HepG2 (cell line): ENCODE results near the gene CCL22. TPM values are rescaled to one million over a fixed set of nuclear protein-coding genes. Genes with fewer than 3 reads are reported as not detected.
A peak's percentile ranks its signal among the peaks of the same experiment; 100 is the strongest.

Experiments used
- AFF4 ChIP-seq: sonication (generic); formaldehyde crosslinking; IDR thresholded peaks from 2 replicates; pipeline ENCODE4 v1.4.0; 2020; ENCODE audit warnings: missing genetic modification reagents
- ARID3A ChIP-seq: IDR thresholded peaks from 2 replicates; pipeline ENCODE4 v1.6.1; 2012; ENCODE audit warnings: low read depth, low read length, improper control_type of control experiment
- ARNTL ChIP-seq: sonication (generic); formaldehyde crosslinking; IDR thresholded peaks from 2 replicates; pipeline ENCODE4 v1.4.0; 2020; ENCODE audit warnings: mild to moderate bottlenecking, missing genetic modification reagents
- ATF7 ChIP-seq, 2 experiments: fragments of 450-650 bp in 1 of 2; sonication (generic) in 1 of 2; formaldehyde crosslinking in 1 of 2; IDR thresholded peaks; 2 replicates each; pipeline versions ENCODE4 v1.4.0 to v1.6.1; 2016 to 2020; ENCODE audit warnings: antibody characterized with exemption in 1 of 2, mild to moderate bottlenecking in 1 of 2, missing genetic modification reagents in 1 of 2
- DBP ChIP-seq: sonication (generic); formaldehyde crosslinking; IDR thresholded peaks from 2 replicates; pipeline ENCODE4 v1.4.0; 2020; ENCODE audit warnings: missing genetic modification reagents; ENCODE audit errors: not compliant biosample characterization
- ETV5 ChIP-seq: IDR thresholded peaks from 2 replicates; pipeline ENCODE4 v1.6.1; 2018; ENCODE audit warnings: missing biosample characterization, missing genetic modification reagents, inconsistent platforms, borderline replicate concordance
- HIVEP1 ChIP-seq: sonication (generic); formaldehyde crosslinking; IDR thresholded peaks from 2 replicates; pipeline ENCODE4 v1.4.0; 2020; ENCODE audit warnings: mild to moderate bottlenecking, missing genetic modification reagents
- JUNB ChIP-seq: sonication (generic); formaldehyde crosslinking; IDR thresholded peaks from 2 replicates; pipeline ENCODE4 v1.8.0; 2022; ENCODE audit warnings: missing genetic modification reagents, mild to moderate bottlenecking, borderline replicate concordance
- KAT8 ChIP-seq: IDR thresholded peaks from 2 replicates; pipeline ENCODE4 v1.6.1; 2016; ENCODE audit warnings: missing genetic modification reagents, missing compliant biosample characterization
- KDM3A ChIP-seq: IDR thresholded peaks from 2 replicates; pipeline ENCODE4 v1.6.1; 2018; ENCODE audit warnings: low read depth, missing compliant biosample characterization
- KLF11 ChIP-seq: IDR thresholded peaks from 2 replicates; pipeline ENCODE4 v1.6.1; 2016; ENCODE audit warnings: missing compliant biosample characterization
- KLF9 ChIP-seq: IDR thresholded peaks from 2 replicates; pipeline ENCODE4 v1.6.1; 2016; ENCODE audit warnings: low read depth
- PITX1 ChIP-seq: sonication (generic); formaldehyde crosslinking; IDR thresholded peaks from 2 replicates; pipeline ENCODE4 v1.5.1; 2020; ENCODE audit warnings: mild to moderate bottlenecking, missing genetic modification reagents
- SOX5 ChIP-seq: IDR thresholded peaks from 2 replicates; pipeline ENCODE4 v1.6.1; 2016; ENCODE audit warnings: borderline replicate concordance
- SPEN ChIP-seq: sonication (generic); formaldehyde crosslinking; IDR thresholded peaks from 2 replicates; pipeline ENCODE4 v1.5.1; 2020; ENCODE audit warnings: low read depth, mild to moderate bottlenecking, missing genetic modification reagents
- TCF12 ChIP-seq, 2 experiments: fragments of 450-650 bp in 1 of 2; sonication (generic) in 1 of 2; formaldehyde crosslinking in 1 of 2; IDR thresholded peaks; 2 replicates each; pipeline versions ENCODE4 v1.6.1 to v1.8.0; 2017 to 2022; ENCODE audit warnings: antibody characterized with exemption in 1 of 2, mild to moderate bottlenecking in 1 of 2, missing genetic modification reagents in 1 of 2, moderate library complexity in 1 of 2
- YEATS2 ChIP-seq: sonication (generic); formaldehyde crosslinking; IDR thresholded peaks from 2 replicates; pipeline ENCODE4 v1.4.0; 2020; ENCODE audit warnings: missing genetic modification reagents, borderline replicate concordance
- ZBTB21 ChIP-seq: sonication (generic); formaldehyde crosslinking; IDR thresholded peaks from 2 replicates; pipeline ENCODE4 v1.4.0; 2020; ENCODE audit warnings: missing genetic modification reagents
- ZC3H4 ChIP-seq: sonication (generic); formaldehyde crosslinking; IDR thresholded peaks from 2 replicates; pipeline ENCODE4 v1.4.0; 2020; ENCODE audit warnings: missing genetic modification reagents, borderline replicate concordance
- ZFP62 ChIP-seq: sonication (generic); formaldehyde crosslinking; IDR thresholded peaks from 2 replicates; pipeline ENCODE4 v1.4.0; 2020; ENCODE audit warnings: missing genetic modification reagents
- ZNF121 ChIP-seq: sonication (generic); formaldehyde crosslinking; IDR thresholded peaks from 2 replicates; pipeline ENCODE4 v1.5.0; 2020; ENCODE audit warnings: mild to moderate bottlenecking, missing genetic modification reagents
- ZNF143 ChIP-seq: sonication (generic); formaldehyde crosslinking; IDR thresholded peaks from 2 replicates; pipeline ENCODE4 v1.4.0; 2020; ENCODE audit warnings: missing genetic modification reagents
- ZNF180 ChIP-seq: sonication (generic); formaldehyde crosslinking; IDR thresholded peaks from 2 replicates; pipeline ENCODE4 v1.4.0; 2020; ENCODE audit warnings: low read depth, missing genetic modification reagents, borderline replicate concordance
- ZNF354B ChIP-seq: sonication (generic); formaldehyde crosslinking; IDR thresholded peaks from 2 replicates; pipeline ENCODE4 v1.8.0; 2022; ENCODE audit warnings: mild to moderate bottlenecking, missing genetic modification reagents
- ZNF780A ChIP-seq: sonication (generic); formaldehyde crosslinking; IDR thresholded peaks from 2 replicates; pipeline ENCODE4 v1.8.0; 2022; ENCODE audit warnings: mild to moderate bottlenecking, missing genetic modification reagents, moderate library complexity
- polyA plus RNA-seq, 8 experiments: library from polyadenylated mRNA; depleted of rRNA in 3 of 8; stranded (reverse) in 7 of 8; unstranded in 1 of 8; fragments of >200 nt; fragmentation: Illumina TruSeq in 4 of 8; extraction: Trizol in 4 of 8; gene quantifications; 2 replicates each; pipeline versions ENCODE4 v1.2.1 to v1.2.3, GENCODE V29; 2011 to 2016; ENCODE audit warnings: low read depth in 4 of 8, missing spikeins in 1 of 8, mixed read lengths in 1 of 8; ENCODE audit not compliant: insufficient read depth in 1 of 8
- total RNA-seq, 5 experiments: library from RNA; depleted of rRNA; stranded (reverse); fragments of >200 nt; fragmentation: Illumina TruSeq; extraction: Trizol; gene quantifications; 2 replicates each; pipeline ENCODE4 v1.2.3, GENCODE V29; 2016; ENCODE audit warnings: low read depth in 1 of 5

CCL22 gene
- total and polyA plus RNA-seq, 2 of the 13 experiments (the other 11 are each of a cell fraction or from before 2014, with no cell fraction given), result not detected

- no peak for TF ChIP-seq DBP (CRISPR knock-in tag)
- TF ChIP-seq ZFP62 (CRISPR knock-in tag), result no peak
- no peak for TF ChIP-seq YEATS2 (CRISPR knock-in tag)
- TF ChIP-seq ZBTB21 (CRISPR knock-in tag), result no peak
- TF ChIP-seq ZNF354B (CRISPR knock-in tag), result no peak
- 0 out of 2 replicates have a peak, but pooled peaks have one; percentile 21 for TF ChIP-seq PITX1 (CRISPR knock-in tag)
- no peak for TF ChIP-seq JUNB
- TF ChIP-seq SPEN (CRISPR knock-in tag), result no peak
- TF ChIP-seq KLF11 (CRISPR knock-in tag), result no peak
- no peak for TF ChIP-seq ZNF780A
- no peak for TF ChIP-seq ZC3H4
- no peak; the same call in 1 of the 2 replicates for TF ChIP-seq KDM3A (CRISPR knock-in tag)
- TF ChIP-seq TCF12 (IDR thresholded peaks at IDR 0.05), result no peak
- no peak for TF ChIP-seq TCF12 (CRISPR knock-in tag; IDR thresholded peaks at IDR 0.05)
- no peak for TF ChIP-seq ZNF180 (CRISPR knock-in tag)
- TF ChIP-seq KLF9 (CRISPR knock-in tag), result no peak
- TF ChIP-seq ARID3A, result no peak
- no peak for TF ChIP-seq ARNTL (CRISPR knock-in tag)
- no peak for TF ChIP-seq ATF7 (IDR thresholded peaks at IDR 0.05)
- no peak for TF ChIP-seq ATF7 (CRISPR knock-in tag; IDR thresholded peaks at IDR 0.05)
- TF ChIP-seq ZNF121 (CRISPR knock-in tag), result no peak
- no peak; the same call in 1 of the 2 replicates for TF ChIP-seq ZNF143 (CRISPR knock-in tag)
- TF ChIP-seq KAT8 (CRISPR knock-in tag), result no peak
- no peak for TF ChIP-seq HIVEP1
- TF ChIP-seq ETV5, result no peak
- TF ChIP-seq AFF4 (CRISPR knock-in tag), result no peak
- TF ChIP-seq SOX5 (CRISPR knock-in tag), result no peak
Observed at GRCh38 chr16:57371494-57372371, 13.2 kb downstream of the CCL22 start (continued).
